Measurements from ENCODE around the gene LHFPL3.
"Not testable (repeated sequence)": the region's sequence is repeated elsewhere in the genome, so short reads cannot be mapped to it uniquely, and the experiment has no call there.

Gene LHFPL3

GRCh38 chr7:104584620-104585019 lies 256.2 kb downstream of the LHFPL3 start:
- no peak for DNase-seq (ENCODE audit: low read depth in 3 of 3)

- DNase-seq (ENCODE audit: low read depth in 3 of 3), result not testable (repeated sequence)
Measured at GRCh38 chr7:104595591-104595990, 267.2 kb downstream of the LHFPL3 start.

GRCh38 chr7:104603957-104604356 lies 275.6 kb downstream of the LHFPL3 start:
- no peak for DNase-seq (ENCODE audit: low read depth in 3 of 3)

GRCh38 chr7:104604706-104605105 lies 276.3 kb downstream of the LHFPL3 start:
- no peak for DNase-seq (ENCODE audit: low read depth in 3 of 3)

GRCh38 chr7:104621321-104621720 lies 292.9 kb downstream of the LHFPL3 start:
- no peak for DNase-seq (ENCODE audit: low read depth in 3 of 3)

GRCh38 chr7:104625956-104626355 lies 297.6 kb downstream of the LHFPL3 start:
- no peak for DNase-seq (ENCODE audit: low read depth in 3 of 3)

GRCh38 chr7:104627516-104627915 lies 299.1 kb downstream of the LHFPL3 start:
- peak in 1 of 3 donors; percentile 1 for DNase-seq (ENCODE audit: low read depth in 3 of 3)

GRCh38 chr7:104628017-104628416 lies 299.6 kb downstream of the LHFPL3 start:
- DNase-seq (ENCODE audit: low read depth in 3 of 3), result no peak

GRCh38 chr7:104629408-104629807 lies 301.0 kb downstream of the LHFPL3 start:
- DNase-seq (ENCODE audit: low read depth in 3 of 3), result no peak

GRCh38 chr7:104640506-104640905 lies 312.1 kb downstream of the LHFPL3 start:
- DNase-seq (ENCODE audit: low read depth in 3 of 3), result no peak

- DNase-seq (ENCODE audit: low read depth in 3 of 3), result no peak
Measured at GRCh38 chr7:104642560-104642959, 314.2 kb downstream of the LHFPL3 start.

GRCh38 chr7:104643587-104644217 lies 315.3 kb downstream of the LHFPL3 start:
- DNase-seq (ENCODE audit: low read depth in 3 of 3), result no peak

- DNase-seq (ENCODE audit: low read depth in 3 of 3), result no peak
Measured at GRCh38 chr7:104650991-104651640, 322.7 kb downstream of the LHFPL3 start.

GRCh38 chr7:104652434-104652833 lies 324.0 kb downstream of the LHFPL3 start:
- DNase-seq (ENCODE audit: low read depth in 3 of 3), result no peak

GRCh38 chr7:104652865-104653264 lies 324.5 kb downstream of the LHFPL3 start:
- DNase-seq (ENCODE audit: low read depth in 3 of 3), result no peak

- DNase-seq (ENCODE audit: low read depth in 3 of 3), result no peak
Measured at GRCh38 chr7:104653825-104654401, 325.5 kb downstream of the LHFPL3 start.

GRCh38 chr7:104655592-104655991 lies 327.2 kb downstream of the LHFPL3 start:
- no peak for DNase-seq (ENCODE audit: low read depth in 3 of 3)

GRCh38 chr7:104656467-104656866 lies 328.1 kb downstream of the LHFPL3 start:
- DNase-seq (ENCODE audit: low read depth in 3 of 3), result no peak

- no peak for DNase-seq (ENCODE audit: low read depth in 3 of 3)
Measured at GRCh38 chr7:104657134-104657533, 328.7 kb downstream of the LHFPL3 start.

GRCh38 chr7:104661575-104661974 lies 333.2 kb downstream of the LHFPL3 start:
- DNase-seq (ENCODE audit: low read depth in 3 of 3), result no peak

- DNase-seq (ENCODE audit: low read depth in 3 of 3), result no peak
Measured at GRCh38 chr7:104664648-104665047, 336.2 kb downstream of the LHFPL3 start.

GRCh38 chr7:104677587-104677986 lies 349.2 kb downstream of the LHFPL3 start:
- no peak for DNase-seq (ENCODE audit: low read depth in 3 of 3)

- DNase-seq (ENCODE audit: low read depth in 3 of 3), result no peak
Measured at GRCh38 chr7:104679085-104679484, 350.7 kb downstream of the LHFPL3 start.
